ENCODE results near the gene CLSTN1. TPM values are rescaled to one million over a fixed set of nuclear protein-coding genes. Genes with fewer than 3 reads are reported as not detected.
A peak's percentile ranks its signal among the peaks of the same experiment; 100 is the strongest.

CLSTN1 gene
- 172 TPM for polyA plus RNA-seq (2013, experiment 1 of 4)
- 176 TPM for polyA plus RNA-seq (2013, experiment 2 of 4)
- polyA plus RNA-seq (2013, experiment 3 of 4) = 124 TPM
- 136 TPM for polyA plus RNA-seq (2013, experiment 4 of 4)

GRCh38 chr1:9823943-9824701 is at the start of gene CLSTN1:
Gene CLSTN1, minus strand, starts transcription at chr1:9823965. Its CDS starts 232 bp downstream, at chr1:9823733.
- Histone ChIP-seq H3K4me1 (ENCODE audit: control insufficient read depth, insufficient read depth, low read length) (peaks cover 9% of the 10 kb centered on the region), H3K4me3 (ENCODE audit: insufficient read depth, low read depth, low read length) (peak within 1 kb of the TSS; percentile 87), H3K27ac (ENCODE audit: insufficient read depth, low read depth, low read length, poor library complexity, severe bottlenecking) (no peak within 1 kb of the TSS), H3K36me3 (ENCODE audit: control insufficient read depth, insufficient read depth, low read length) (no peaks in the 10 kb centered on the region), H3K9me3 (ENCODE audit: control insufficient read depth, low read length) (no peaks in the 10 kb centered on the region), H3K27me3 (ENCODE audit: control insufficient read depth, insufficient read depth, low read length, poor library complexity, severe bottlenecking) (peaks cover 14% of the 10 kb centered on the region)
- 0 to 1% methylated on average over 93 of the region's 93 CpGs for WGBS, 2 experiments

GRCh38 chr1:9873385-9873784 is 49.6 kb upstream of the CLSTN1 start:
- Histone ChIP-seq H3K9me3 (ENCODE audit: control insufficient read depth, low read length) (no peaks in the 10 kb centered on the region), H3K4me3 (ENCODE audit: insufficient read depth, low read depth, low read length) (no peak overlapping the region), H3K4me1 (ENCODE audit: control insufficient read depth, insufficient read depth, low read length) (peaks cover 15% of the 10 kb centered on the region), H3K27ac (ENCODE audit: insufficient read depth, low read depth, low read length, poor library complexity, severe bottlenecking) (no peak overlapping the region), H3K36me3 (ENCODE audit: control insufficient read depth, insufficient read depth, low read length) (no peaks in the 10 kb centered on the region), H3K27me3 (ENCODE audit: control insufficient read depth, insufficient read depth, low read length, poor library complexity, severe bottlenecking) (no peaks in the 10 kb centered on the region)
- 93 to 95% methylated on average over 5 of the region's 5 CpGs for WGBS, 2 experiments

- Histone ChIP-seq H3K36me3 (ENCODE audit: control insufficient read depth, insufficient read depth, low read length) (no peaks in the 10 kb centered on the region), H3K9me3 (ENCODE audit: control insufficient read depth, low read length) (no peaks in the 10 kb centered on the region), H3K4me1 (ENCODE audit: control insufficient read depth, insufficient read depth, low read length) (peaks cover 15% of the 10 kb centered on the region), H3K4me3 (ENCODE audit: insufficient read depth, low read depth, low read length) (no peak overlapping the region), H3K27ac (ENCODE audit: insufficient read depth, low read depth, low read length, poor library complexity, severe bottlenecking) (no peak overlapping the region), H3K27me3 (ENCODE audit: control insufficient read depth, insufficient read depth, low read length, poor library complexity, severe bottlenecking) (no peaks in the 10 kb centered on the region)
- 88 to 89% methylated on average over 11 of the region's 11 CpGs for WGBS, 2 experiments
Observed at GRCh38 chr1:9872430-9873165, 48.8 kb upstream of the CLSTN1 start.

GRCh38 chr1:9871707-9872425 is 48.1 kb upstream of the CLSTN1 start:
- Histone ChIP-seq H3K27ac (ENCODE audit: insufficient read depth, low read depth, low read length, poor library complexity, severe bottlenecking) (no peak overlapping the region), H3K4me1 (ENCODE audit: control insufficient read depth, insufficient read depth, low read length) (peaks cover 15% of the 10 kb centered on the region), H3K4me3 (ENCODE audit: insufficient read depth, low read depth, low read length) (no peak overlapping the region), H3K36me3 (ENCODE audit: control insufficient read depth, insufficient read depth, low read length) (no peaks in the 10 kb centered on the region), H3K9me3 (ENCODE audit: control insufficient read depth, low read length) (no peaks in the 10 kb centered on the region), H3K27me3 (ENCODE audit: control insufficient read depth, insufficient read depth, low read length, poor library complexity, severe bottlenecking) (no peaks in the 10 kb centered on the region)
- WGBS, 2 experiments = 78 to 79% methylated on average over 20 of the region's 20 CpGs

- no peaks in the 10 kb centered on the region for H3K9me3 ChIP-seq (ENCODE audit: control insufficient read depth, low read length)
- no peak overlapping the region for H3K27ac ChIP-seq (ENCODE audit: insufficient read depth, low read depth, low read length, poor library complexity, severe bottlenecking)
- H3K36me3 ChIP-seq (ENCODE audit: control insufficient read depth, insufficient read depth, low read length) = no peaks in the 10 kb centered on the region
- H3K4me1 ChIP-seq (ENCODE audit: control insufficient read depth, insufficient read depth, low read length) = peaks cover 15% of the 10 kb centered on the region
- no peak overlapping the region for H3K4me3 ChIP-seq (ENCODE audit: insufficient read depth, low read depth, low read length)
- WGBS, 2 experiments = 94 to 96% methylated on average over 9 of the region's 9 CpGs
- H3K27me3 ChIP-seq (ENCODE audit: control insufficient read depth, insufficient read depth, low read length, poor library complexity, severe bottlenecking) = no peaks in the 10 kb centered on the region
Observed at GRCh38 chr1:9871021-9871420, 47.3 kb upstream of the CLSTN1 start.

- no peaks in the 10 kb centered on the region for H3K27me3 ChIP-seq (ENCODE audit: control insufficient read depth, insufficient read depth, low read length, poor library complexity, severe bottlenecking)
Observed at GRCh38 chr1:9870572-9870971, 46.8 kb upstream of the CLSTN1 start.

GRCh38 chr1:9869831-9870251 is 46.1 kb upstream of the CLSTN1 start:
- Histone ChIP-seq H3K9me3 (ENCODE audit: control insufficient read depth, low read length) (no peaks in the 10 kb centered on the region), H3K36me3 (ENCODE audit: control insufficient read depth, insufficient read depth, low read length) (no peaks in the 10 kb centered on the region), H3K4me1 (ENCODE audit: control insufficient read depth, insufficient read depth, low read length) (peaks cover 8% of the 10 kb centered on the region), H3K27me3 (ENCODE audit: control insufficient read depth, insufficient read depth, low read length, poor library complexity, severe bottlenecking) (no peaks in the 10 kb centered on the region), H3K27ac (ENCODE audit: insufficient read depth, low read depth, low read length, poor library complexity, severe bottlenecking) (no peak overlapping the region), H3K4me3 (ENCODE audit: insufficient read depth, low read depth, low read length) (no peak overlapping the region)
- WGBS, 2 experiments = 86 to 90% methylated on average over 13 of the region's 13 CpGs

More at GRCh38 chr1:9870572-9870971, 46.8 kb upstream of the CLSTN1 start:
- Histone ChIP-seq H3K27ac (ENCODE audit: insufficient read depth, low read depth, low read length, poor library complexity, severe bottlenecking) (no peak overlapping the region), H3K36me3 (ENCODE audit: control insufficient read depth, insufficient read depth, low read length) (no peaks in the 10 kb centered on the region), H3K4me3 (ENCODE audit: insufficient read depth, low read depth, low read length) (no peak overlapping the region), H3K4me1 (ENCODE audit: control insufficient read depth, insufficient read depth, low read length) (peaks cover 15% of the 10 kb centered on the region), H3K9me3 (ENCODE audit: control insufficient read depth, low read length) (no peaks in the 10 kb centered on the region)
- 96 to 100% methylated on average over 4 of the region's 4 CpGs for WGBS, 2 experiments

- 97 to 98% methylated on average over 3 of the region's 3 CpGs for WGBS, 2 experiments
- H3K4me1 ChIP-seq (ENCODE audit: control insufficient read depth, insufficient read depth, low read length) = peaks cover 8% of the 10 kb centered on the region
- H3K9me3 ChIP-seq (ENCODE audit: control insufficient read depth, low read length) = no peaks in the 10 kb centered on the region
- H3K4me3 ChIP-seq (ENCODE audit: insufficient read depth, low read depth, low read length) = no peak overlapping the region
- H3K27me3 ChIP-seq (ENCODE audit: control insufficient read depth, insufficient read depth, low read length, poor library complexity, severe bottlenecking) = no peaks in the 10 kb centered on the region
- H3K27ac ChIP-seq (ENCODE audit: insufficient read depth, low read depth, low read length, poor library complexity, severe bottlenecking) = no peak overlapping the region
- no peaks in the 10 kb centered on the region for H3K36me3 ChIP-seq (ENCODE audit: control insufficient read depth, insufficient read depth, low read length)
Observed at GRCh38 chr1:9868244-9868590, 44.5 kb upstream of the CLSTN1 start.

GRCh38 chr1:9867408-9868243 is 43.9 kb upstream of the CLSTN1 start:
- no peak overlapping the region for H3K27ac ChIP-seq (ENCODE audit: insufficient read depth, low read depth, low read length, poor library complexity, severe bottlenecking)
- H3K36me3 ChIP-seq (ENCODE audit: control insufficient read depth, insufficient read depth, low read length) = no peaks in the 10 kb centered on the region
- peaks cover 8% of the 10 kb centered on the region for H3K4me1 ChIP-seq (ENCODE audit: control insufficient read depth, insufficient read depth, low read length)
- 52 to 57% methylated on average over 13 to 15 of the region's 15 CpGs for WGBS, 2 experiments
- no peak overlapping the region for H3K4me3 ChIP-seq (ENCODE audit: insufficient read depth, low read depth, low read length)
- H3K27me3 ChIP-seq (ENCODE audit: control insufficient read depth, insufficient read depth, low read length, poor library complexity, severe bottlenecking) = no peaks in the 10 kb centered on the region
- no peaks in the 10 kb centered on the region for H3K9me3 ChIP-seq (ENCODE audit: control insufficient read depth, low read length)
